NT2/D1 (cell line): ENCODE measurements around the gene SDK1.

ENCODE experiments used
- SUZ12 ChIP-seq: IDR thresholded peaks from 2 replicates; pipeline ENCODE4 v1.6.1; 2011; ENCODE audit not compliant: insufficient read length, insufficient read depth; ENCODE audit errors: extremely low read depth
- YY1 ChIP-seq: IDR thresholded peaks from 2 replicates; pipeline ENCODE4 v1.6.1; 2011; ENCODE audit not compliant: insufficient read length, insufficient read depth
- ZNF274 ChIP-seq: IDR thresholded peaks from 2 replicates; pipeline ENCODE4 v1.6.1; 2011; ENCODE audit warnings: mild to moderate bottlenecking, low read depth, low read length

DNA sequence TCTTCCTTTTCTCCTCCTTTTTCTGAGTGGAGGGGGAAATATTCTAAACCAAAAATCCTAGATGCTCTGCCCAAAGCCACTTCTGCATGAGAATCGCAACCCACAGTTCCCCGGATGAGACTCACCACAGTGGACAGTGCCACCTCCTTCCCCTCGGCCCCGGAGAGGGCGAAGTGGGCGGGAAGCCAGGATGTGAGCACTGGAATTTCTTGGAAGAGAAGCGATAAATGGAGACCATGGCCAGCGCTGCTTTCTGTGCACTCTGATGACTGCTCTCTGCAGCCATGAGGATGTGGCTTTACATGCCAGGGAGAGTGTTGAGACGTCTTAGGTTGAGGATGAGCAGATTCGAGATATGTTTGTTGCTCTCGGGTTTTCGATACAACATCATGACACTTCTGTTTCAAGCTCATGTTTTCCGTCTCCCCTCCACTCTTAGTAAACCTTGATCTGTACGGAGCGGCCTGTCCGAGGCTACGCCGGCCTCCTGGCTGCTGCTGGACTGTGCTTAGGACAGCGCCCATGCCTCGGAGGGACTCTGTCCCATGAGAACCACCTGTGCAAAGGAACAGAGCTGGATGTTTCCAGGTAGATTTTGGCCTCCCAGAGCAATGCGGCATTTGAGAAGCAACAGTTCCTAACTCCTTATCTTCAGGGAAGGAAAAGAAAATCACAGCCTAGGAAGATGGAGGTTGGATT, 966.4 kb downstream of the SDK1 start:
- TF ChIP-seq SUZ12 (no peak), YY1 (no peak), ZNF274 (no peak)
